ENCODE measurements around the gene ESAM. TPM values are rescaled to one million over a fixed set of nuclear protein-coding genes. Genes with fewer than 3 reads are reported as not detected.

Gene ESAM
- polyA plus RNA-seq, 1 donor from 2014 or later, result 0.77 TPM

- Histone ChIP-seq H3K36me3 (ENCODE audit: insufficient read depth, low read length) (no peaks in the 10 kb centered on the region), H3K9ac (ENCODE audit: low read length) (no peak overlapping the region), H3K79me2 (replicated peaks; ENCODE audit: insufficient read depth, low read length) (no peaks in the 10 kb centered on the region), H3K9me3 (ENCODE audit: low read length) (no peaks in the 10 kb centered on the region), H3K4me3 (ENCODE audit: low read length) (no peak overlapping the region), H3F3A (ENCODE audit: insufficient read depth, low read length, poor library complexity, severe bottlenecking) (no peaks in the 10 kb centered on the region), H3K4me2 (ENCODE audit: low read length) (no peak overlapping the region), H3K27ac (ENCODE audit: low read length) (no peak overlapping the region), H3K9me2 (ENCODE audit: insufficient read depth, low read length) (no peaks in the 10 kb centered on the region), H2AFZ (ENCODE audit: low read depth, low read length) (no peak overlapping the region), H4K20me1 (ENCODE audit: insufficient read depth) (no peaks in the 10 kb centered on the region), H3K27me3 (ENCODE audit: insufficient read depth, low read depth, low read length) (peaks cover 19% of the 10 kb centered on the region)
- TF ChIP-seq RAD21 (conservative IDR thresholded peaks at IDR 0.05) (no peak), TAF1 (IDR thresholded peaks at IDR 0.05; ENCODE audit: low read depth) (no peak), EP300 (conservative IDR thresholded peaks at IDR 0.05; ENCODE audit: poor library complexity, severe bottlenecking) (no peak), EZH2 (IDR thresholded peaks at IDR 0.05; ENCODE audit: borderline replicate concordance, insufficient read depth, low read length, poor library complexity, severe bottlenecking) (no peak), MXI1 (conservative IDR thresholded peaks at IDR 0.05; ENCODE audit: poor library complexity, severe bottlenecking) (no peak), POLR2AphosphoS5 (IDR thresholded peaks at IDR 0.05) (no peak), CTCF (IDR thresholded peaks at IDR 0.05; ENCODE audit: poor library complexity, severe bottlenecking) (no peak), SMC3 (conservative IDR thresholded peaks at IDR 0.05; ENCODE audit: poor library complexity) (no peak)
- TF ChIP-seq, protein P1, sequence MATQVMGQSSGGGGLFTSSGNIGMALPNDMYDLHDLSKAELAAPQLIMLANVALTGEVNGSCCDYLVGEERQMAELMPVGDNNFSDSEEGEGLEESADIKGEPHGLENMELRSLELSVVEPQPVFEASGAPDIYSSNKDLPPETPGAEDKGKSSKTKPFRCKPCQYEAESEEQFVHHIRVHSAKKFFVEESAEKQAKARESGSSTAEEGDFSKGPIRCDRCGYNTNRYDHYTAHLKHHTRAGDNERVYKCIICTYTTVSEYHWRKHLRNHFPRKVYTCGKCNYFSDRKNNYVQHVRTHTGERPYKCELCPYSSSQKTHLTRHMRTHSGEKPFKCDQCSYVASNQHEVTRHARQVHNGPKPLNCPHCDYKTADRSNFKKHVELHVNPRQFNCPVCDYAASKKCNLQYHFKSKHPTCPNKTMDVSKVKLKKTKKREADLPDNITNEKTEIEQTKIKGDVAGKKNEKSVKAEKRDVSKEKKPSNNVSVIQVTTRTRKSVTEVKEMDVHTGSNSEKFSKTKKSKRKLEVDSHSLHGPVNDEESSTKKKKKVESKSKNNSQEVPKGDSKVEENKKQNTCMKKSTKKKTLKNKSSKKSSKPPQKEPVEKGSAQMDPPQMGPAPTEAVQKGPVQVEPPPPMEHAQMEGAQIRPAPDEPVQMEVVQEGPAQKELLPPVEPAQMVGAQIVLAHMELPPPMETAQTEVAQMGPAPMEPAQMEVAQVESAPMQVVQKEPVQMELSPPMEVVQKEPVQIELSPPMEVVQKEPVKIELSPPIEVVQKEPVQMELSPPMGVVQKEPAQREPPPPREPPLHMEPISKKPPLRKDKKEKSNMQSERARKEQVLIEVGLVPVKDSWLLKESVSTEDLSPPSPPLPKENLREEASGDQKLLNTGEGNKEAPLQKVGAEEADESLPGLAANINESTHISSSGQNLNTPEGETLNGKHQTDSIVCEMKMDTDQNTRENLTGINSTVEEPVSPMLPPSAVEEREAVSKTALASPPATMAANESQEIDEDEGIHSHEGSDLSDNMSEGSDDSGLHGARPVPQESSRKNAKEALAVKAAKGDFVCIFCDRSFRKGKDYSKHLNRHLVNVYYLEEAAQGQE (IDR thresholded peaks at IDR 0.05; ENCODE audit: borderline replicate concordance), result no peak
Observed at GRCh38 chr11:124736736-124737135, 25.4 kb downstream of the ESAM start.

DNA sequence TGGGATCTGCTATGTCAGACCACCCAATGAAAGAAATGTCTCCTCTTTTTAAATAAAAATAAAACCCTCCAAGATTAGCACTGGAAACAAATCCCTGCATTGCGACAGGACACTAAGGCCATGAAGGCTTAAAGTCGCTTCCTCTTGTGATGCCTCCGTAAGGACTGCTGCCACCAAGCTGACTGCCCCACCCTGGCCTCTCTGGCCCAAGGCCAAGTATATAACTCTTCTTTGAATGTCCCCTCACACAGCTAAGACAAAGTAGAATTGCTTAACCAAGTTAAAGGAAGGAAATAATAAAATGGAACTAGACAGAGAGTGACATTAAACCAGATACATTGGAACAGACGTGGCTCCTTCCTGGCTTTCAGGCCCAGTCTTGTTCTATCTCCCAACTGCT is 29.9 kb downstream of the ESAM start:
- Histone ChIP-seq H2AFZ (ENCODE audit: low read depth, low read length) (no peak overlapping the region), H3K9me3 (ENCODE audit: low read length) (no peaks in the 10 kb centered on the region), H3K36me3 (ENCODE audit: insufficient read depth, low read length) (no peaks in the 10 kb centered on the region), H3K4me3 (ENCODE audit: low read length) (no peak overlapping the region), H3K9ac (ENCODE audit: low read length) (no peak overlapping the region), H3K27ac (ENCODE audit: low read length) (no peak overlapping the region), H3K79me2 (replicated peaks; ENCODE audit: insufficient read depth, low read length) (no peaks in the 10 kb centered on the region), H3K27me3 (ENCODE audit: insufficient read depth, low read depth, low read length) (no peaks in the 10 kb centered on the region), H4K20me1 (ENCODE audit: insufficient read depth) (no peaks in the 10 kb centered on the region), H3K9me2 (ENCODE audit: insufficient read depth, low read length) (no peaks in the 10 kb centered on the region), H3K4me2 (ENCODE audit: low read length) (no peak overlapping the region), H3F3A (ENCODE audit: insufficient read depth, low read length, poor library complexity, severe bottlenecking) (no peaks in the 10 kb centered on the region)
- TF ChIP-seq MXI1 (conservative IDR thresholded peaks at IDR 0.05; ENCODE audit: poor library complexity, severe bottlenecking), result no peak
- no peak for TF ChIP-seq EP300 (conservative IDR thresholded peaks at IDR 0.05; ENCODE audit: poor library complexity, severe bottlenecking)
- TF ChIP-seq SMC3 (conservative IDR thresholded peaks at IDR 0.05; ENCODE audit: poor library complexity), result no peak
- no peak for TF ChIP-seq CTCF (IDR thresholded peaks at IDR 0.05; ENCODE audit: poor library complexity, severe bottlenecking)
- no peak for TF ChIP-seq TAF1 (IDR thresholded peaks at IDR 0.05; ENCODE audit: low read depth)
- TF ChIP-seq, protein P1 (IDR thresholded peaks at IDR 0.05; ENCODE audit: borderline replicate concordance), result no peak
- TF ChIP-seq EZH2 (IDR thresholded peaks at IDR 0.05; ENCODE audit: borderline replicate concordance, insufficient read depth, low read length, poor library complexity, severe bottlenecking), result no peak
- no peak for TF ChIP-seq RAD21 (conservative IDR thresholded peaks at IDR 0.05)
- no peak for TF ChIP-seq POLR2AphosphoS5 (IDR thresholded peaks at IDR 0.05)
